GM19468 (cell line): Measurements from ENCODE around the gene NT5DC4.

Source experiments
- ATAC-seq: cut with Tn5 transposase; IDR thresholded peaks from one replicate; pipeline ENCODE4 v1.9.1; 2021; ENCODE audit warnings: mild to moderate bottlenecking, moderate library complexity, moderate number of reproducible peaks; ENCODE audit not compliant: unreplicated experiment; ENCODE audit errors: extremely low read depth

Gene NT5DC4

DNA sequence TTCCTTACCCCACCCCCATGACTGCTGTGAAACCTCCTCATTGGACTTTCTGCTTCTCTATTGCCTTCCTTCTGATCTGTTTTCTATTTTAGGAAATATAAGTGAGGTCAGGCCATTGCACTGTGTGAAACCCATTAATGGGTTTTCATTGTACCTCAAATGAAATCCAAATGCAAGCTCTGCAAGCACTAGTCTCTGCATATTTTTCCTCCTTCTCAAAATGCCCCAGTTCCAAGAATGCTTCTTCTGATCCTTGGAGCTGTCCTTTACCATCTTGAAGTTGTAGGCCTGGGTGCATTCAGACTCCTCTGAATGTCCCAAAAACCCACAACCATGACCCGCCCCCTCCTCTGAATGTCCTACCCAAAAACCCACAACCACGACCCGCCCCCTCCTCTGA lies 55.3 kb downstream of the NT5DC4 start:
- ATAC-seq = no peak

DNA sequence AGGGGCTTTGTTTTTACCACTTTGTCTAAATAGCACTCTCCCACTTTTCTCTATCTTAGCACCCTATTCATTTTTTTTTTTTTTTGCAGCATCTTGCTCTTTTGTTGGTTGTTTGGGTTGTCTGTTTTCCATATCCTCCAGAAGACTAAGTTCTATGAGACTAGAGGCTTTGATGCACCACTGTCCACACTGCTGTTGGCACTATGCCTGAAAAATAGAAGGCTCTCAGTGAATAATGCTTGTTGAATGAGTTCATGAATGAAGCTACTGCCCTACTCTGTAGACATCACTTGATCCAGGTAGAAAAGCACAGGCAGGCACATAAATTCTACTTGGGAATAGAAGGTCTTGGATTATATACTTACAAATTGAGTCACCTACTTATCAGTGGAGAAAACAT lies 56.2 kb downstream of the NT5DC4 start:
- ATAC-seq = no peak

DNA sequence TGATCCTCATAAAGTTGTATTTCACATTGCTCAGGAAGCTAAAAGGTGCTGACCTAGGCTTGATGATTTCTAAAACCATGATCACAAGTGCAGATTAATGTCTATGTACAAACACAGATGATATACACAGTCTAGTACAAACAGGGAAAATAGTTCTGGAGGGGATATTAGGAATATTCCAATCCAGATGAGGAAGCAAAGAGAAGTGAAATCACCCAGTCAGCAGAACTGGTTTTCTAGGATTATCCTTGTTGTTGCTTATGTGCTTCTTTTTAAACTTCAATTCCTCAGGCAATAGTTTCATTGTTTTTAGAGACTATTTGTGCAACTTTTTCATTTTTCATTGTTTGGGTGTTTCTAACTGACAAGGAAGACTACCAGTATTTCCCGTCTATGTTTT lies 58.8 kb downstream of the NT5DC4 start:
- ATAC-seq = no peak

DNA sequence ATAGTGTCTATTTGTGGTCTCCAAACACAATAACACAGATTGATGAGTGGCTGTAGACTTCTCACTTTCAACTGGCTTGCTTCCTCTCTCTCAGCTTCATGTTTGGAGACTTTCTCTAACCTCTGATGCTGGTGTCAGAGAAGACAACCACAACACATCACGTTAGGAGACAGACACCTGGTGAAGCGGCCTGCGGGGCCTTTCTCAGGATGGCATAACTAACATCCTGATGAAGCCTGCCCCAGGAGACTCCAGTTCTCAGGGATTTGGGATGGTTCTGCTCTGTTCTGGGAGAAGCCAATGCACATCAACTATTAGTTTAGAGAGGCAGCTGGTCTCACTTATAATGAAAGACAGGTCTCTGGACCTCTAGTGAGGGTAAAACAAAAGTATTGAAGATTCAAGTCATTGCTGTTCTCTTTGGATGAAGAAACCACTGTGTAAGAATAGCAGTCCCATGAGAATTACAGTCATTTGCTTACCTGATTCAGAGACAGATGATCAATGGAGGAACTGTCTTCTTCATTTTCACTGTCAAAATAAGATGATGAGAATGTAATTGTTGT lies 61.5 kb downstream of the NT5DC4 start:
- ATAC-seq = peak; percentile 37

DNA sequence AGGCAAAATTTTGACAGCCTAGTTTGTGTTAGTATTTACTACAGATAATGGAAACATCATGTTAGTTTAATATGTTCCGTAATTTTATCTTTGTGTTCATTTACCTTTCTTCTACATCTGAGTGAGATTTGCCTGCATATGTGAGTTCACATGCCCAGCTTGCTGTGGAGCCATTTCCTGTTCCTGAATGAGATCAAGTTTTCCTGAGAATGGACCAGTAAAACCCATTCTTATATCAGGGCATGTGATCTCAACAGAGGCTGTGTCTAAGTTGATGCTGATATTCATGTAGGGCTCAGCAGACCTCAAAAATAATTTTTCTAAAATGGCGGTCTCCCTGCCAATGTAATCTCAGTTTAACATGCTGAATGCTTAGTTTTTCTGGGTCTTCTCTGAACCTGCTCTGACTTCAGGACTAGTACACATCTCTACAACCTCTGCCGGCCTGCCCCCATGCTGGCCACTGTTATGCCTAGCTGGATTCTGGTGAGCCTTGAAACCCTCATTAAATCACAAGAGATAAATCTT lies 62.4 kb downstream of the NT5DC4 start:
- ATAC-seq = no peak

DNA sequence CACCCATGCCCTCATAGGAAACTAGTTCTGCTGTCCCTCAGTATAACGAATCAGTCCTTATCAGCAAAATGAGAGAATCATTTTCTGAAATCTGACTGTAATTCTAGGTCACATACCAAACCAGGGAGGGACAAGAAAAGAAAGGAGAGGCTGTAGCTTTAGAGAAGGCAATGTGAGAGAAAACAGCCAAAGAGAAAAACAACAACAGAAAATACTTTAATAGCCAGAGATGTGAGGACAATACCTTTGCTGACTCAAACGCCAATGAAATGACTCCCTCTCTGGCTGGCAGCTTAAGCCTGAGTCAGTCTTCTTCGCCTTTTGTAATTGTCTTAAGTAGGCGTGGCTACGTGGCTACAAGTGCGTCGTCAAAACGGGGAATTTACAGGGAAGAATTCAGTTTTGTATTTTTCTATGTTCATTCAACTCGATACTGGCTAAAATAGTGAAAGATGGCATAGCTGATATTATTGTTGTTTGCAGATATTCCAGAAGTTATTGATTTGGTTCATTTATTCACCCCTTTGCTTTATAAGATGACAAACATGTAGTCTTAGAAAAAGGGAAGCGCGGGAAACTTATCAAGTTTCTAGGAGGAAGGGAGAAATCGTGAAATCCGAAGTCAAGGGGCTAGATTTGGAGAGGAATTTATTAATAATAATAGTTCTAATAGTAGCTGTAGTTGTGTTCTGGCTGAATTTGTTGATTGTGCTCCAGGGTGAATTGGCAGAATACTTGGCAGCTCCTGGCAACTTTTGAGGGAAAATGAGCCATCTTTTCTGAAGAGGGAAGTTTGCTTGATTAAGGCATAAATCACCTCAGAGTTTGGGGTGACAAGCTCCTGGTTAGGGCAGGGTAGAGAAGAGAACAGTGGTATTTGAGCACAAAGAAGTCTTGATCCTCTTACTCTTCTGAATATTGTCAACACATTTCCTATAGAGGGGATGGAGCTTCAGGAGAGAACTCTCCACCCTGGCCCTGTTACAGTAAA lies 63.7 kb downstream of the NT5DC4 start, which contains the start of gene IL1A:
IL1A (minus strand) TSS at position 295 of the 991 bp plus-strand sequence. CDS start 723 bp downstream, outside the sequence.
- ATAC-seq = no peak

DNA sequence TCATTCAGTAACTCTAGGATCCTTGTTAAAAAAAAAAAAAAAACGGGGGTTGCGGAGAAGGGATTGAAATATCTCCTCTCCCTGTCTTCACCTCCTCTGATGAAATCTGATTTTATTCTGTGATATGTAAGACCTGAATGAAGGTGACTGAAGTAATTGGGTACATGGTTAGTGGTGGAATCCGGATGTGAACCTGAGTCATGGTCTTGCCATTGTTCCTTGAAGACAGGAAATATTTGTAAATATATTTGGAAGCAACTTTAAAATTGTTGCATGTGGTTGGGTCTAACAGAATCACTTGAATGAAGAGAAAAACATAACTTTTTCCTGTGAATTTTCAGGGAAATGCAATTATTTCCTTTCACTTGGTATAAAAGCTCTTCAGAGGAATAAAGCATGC lies 66.5 kb downstream of the NT5DC4 start:
- no peak for ATAC-seq

DNA sequence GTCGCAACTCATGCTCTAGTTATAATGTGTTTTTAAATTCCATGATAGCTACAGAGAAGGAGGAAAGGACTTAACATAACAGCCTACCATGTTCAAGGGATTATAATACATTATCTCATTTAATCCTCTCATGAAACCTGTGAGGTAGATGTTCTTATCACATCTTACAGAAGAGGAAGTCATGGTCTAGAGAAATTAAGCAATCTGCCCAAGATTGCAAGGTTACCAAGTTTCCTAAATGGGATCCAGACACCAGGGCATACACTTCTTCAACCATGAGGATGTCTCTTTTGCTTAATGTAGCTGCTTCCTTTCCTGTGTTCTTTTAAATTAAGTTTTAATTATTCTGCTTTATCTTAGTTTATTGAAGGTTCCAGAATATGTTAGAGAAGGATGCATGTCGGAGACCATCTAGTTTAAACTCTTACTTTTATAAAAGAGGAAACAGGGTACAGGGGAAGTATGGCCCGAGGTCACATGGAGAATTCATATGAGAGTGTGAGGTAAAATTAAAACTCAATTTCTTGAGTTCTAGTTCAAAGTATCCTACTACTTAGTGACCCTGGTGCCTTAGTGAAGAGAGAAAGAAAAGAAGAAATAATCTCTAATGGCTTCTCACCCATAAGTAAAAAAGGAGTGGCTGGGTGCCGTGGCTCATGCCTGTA lies 67.0 kb downstream of the NT5DC4 start:
- ATAC-seq = no peak

DNA sequence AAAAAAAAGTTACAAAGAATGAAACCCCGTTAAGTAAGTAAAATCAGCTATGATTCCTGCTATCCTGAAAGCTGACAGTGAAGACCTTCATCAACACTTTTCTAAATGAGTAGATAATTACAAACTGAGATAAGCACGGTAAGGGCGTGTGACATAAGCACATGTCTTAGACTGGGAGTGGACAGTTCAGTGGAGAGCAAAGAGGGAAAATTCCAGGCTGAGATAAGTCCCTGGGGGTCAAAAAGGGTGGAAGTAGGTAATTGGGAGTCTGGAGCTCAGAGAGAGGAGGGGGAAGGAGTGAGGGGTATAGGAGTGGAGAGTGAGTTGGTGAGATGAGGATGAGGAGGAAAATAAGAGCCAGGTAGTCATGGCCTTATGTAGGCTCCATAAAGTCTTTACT lies 67.8 kb downstream of the NT5DC4 start:
- ATAC-seq = no peak
